CD8-positive, alpha-beta memory T cell (primary cell): ENCODE measurements around the gene IL15. TPM values are rescaled to one million over a fixed set of nuclear protein-coding genes. Genes with fewer than 3 reads are reported as not detected.

Experiments
- CTCF ChIA-PET: fragments of 350-600 bp; sonication (Branson Sonifier 250); formaldehyde crosslinking; loops from one replicate; lab custom pipeline; 2021; ENCODE audit warnings: antibody characterized with exemption; lab: Charles Lee
- POLR2A ChIA-PET: fragments of 350-600 bp; sonication (Branson Sonifier 250); formaldehyde crosslinking; loops from one replicate; lab custom pipeline; 2021; ENCODE audit warnings: antibody characterized with exemption; lab: Charles Lee
- DNase-seq, 5 donors: peaks; one replicate each; pipeline versions ENCODE4 v3.0.0 to v3.0.0-alpha.2; 2020 to 2022; ENCODE audit warnings: mixed read lengths in 1 of 5
- H3K27ac ChIP-seq: one replicate; pipeline ENCODE4 v1.7.0; 2013; ENCODE audit warnings: low read depth, mild to moderate bottlenecking, low read length, moderate library complexity
- H3K27me3 ChIP-seq: 2 replicates; pipeline ENCODE4 v1.7.0; 2013; ENCODE audit warnings: low read length, mild to moderate bottlenecking; ENCODE audit not compliant: insufficient read depth, poor library complexity, severe bottlenecking
- H3K36me3 ChIP-seq: 2 replicates; pipeline ENCODE4 v1.7.0; 2013; ENCODE audit warnings: mild to moderate bottlenecking, low read length, moderate library complexity; ENCODE audit not compliant: insufficient read depth
- H3K4me1 ChIP-seq: 2 replicates; pipeline ENCODE4 v1.7.0; 2013; ENCODE audit warnings: mild to moderate bottlenecking, low read length, moderate library complexity; ENCODE audit not compliant: insufficient read depth
- H3K4me3 ChIP-seq: 2 replicates; pipeline ENCODE4 v1.7.0; 2013; ENCODE audit warnings: mild to moderate bottlenecking, low read length
- H3K9me3 ChIP-seq: 2 replicates; pipeline ENCODE4 v1.7.0; 2013; ENCODE audit warnings: mild to moderate bottlenecking, low read length
- H3K27ac Mint-ChIP-seq, 8 donors: one replicate each; pipeline ENCODE4 v1.8.0; 2020 to 2021; ENCODE audit warnings: mixed read lengths in 8 of 8, mild to moderate bottlenecking in 6 of 8, inconsistent platforms in 3 of 8, moderate library complexity in 3 of 8
- H3K27me3 Mint-ChIP-seq, 2 donors: one replicate each; pipeline ENCODE4 v1.8.0; 2020 to 2021; ENCODE audit warnings: mixed read lengths in 2 of 2, mild to moderate bottlenecking in 1 of 2, moderate library complexity in 1 of 2
- H3K36me3 Mint-ChIP-seq, 3 donors: one replicate each; pipeline ENCODE4 v1.8.0; 2020 to 2021; ENCODE audit warnings: mixed read lengths in 3 of 3, inconsistent platforms in 1 of 3, mild to moderate bottlenecking in 1 of 3
- H3K4me1 Mint-ChIP-seq, 3 donors: one replicate each; pipeline ENCODE4 v1.8.0; 2020 to 2021; ENCODE audit warnings: mixed read lengths in 3 of 3, inconsistent platforms in 1 of 3, mild to moderate bottlenecking in 1 of 3
- H3K4me3 Mint-ChIP-seq, 7 donors: one replicate each; pipeline ENCODE4 v1.8.0; 2020 to 2021; ENCODE audit warnings: mixed read lengths in 7 of 7, mild to moderate bottlenecking in 6 of 7, moderate library complexity in 4 of 7, inconsistent platforms in 2 of 7
- H3K9me3 Mint-ChIP-seq, 5 donors: one replicate each; pipeline ENCODE4 v1.8.0; 2020 to 2022; ENCODE audit warnings: mixed read lengths in 5 of 5, mild to moderate bottlenecking in 3 of 5, moderate library complexity in 2 of 5, inconsistent platforms in 1 of 5
- polyA plus RNA-seq: library from polyadenylated mRNA; unstranded; fragments of 300-500 nt; fragmentation: Illumina TruSeq; gene quantifications from one replicate; pipeline ENCODE4 v1.2.3, GENCODE V29; 2021
- total RNA-seq, 2 experiments: library from RNA; stranded (reverse); gene quantifications; one replicate each; pipeline ENCODE4 v1.2.3, GENCODE V29; 2021

IL15 gene
- total and polyA plus RNA-seq, 3 experiments from 2014 or later = 0.70 to 3.8 (median 1.0) TPM

DNA sequence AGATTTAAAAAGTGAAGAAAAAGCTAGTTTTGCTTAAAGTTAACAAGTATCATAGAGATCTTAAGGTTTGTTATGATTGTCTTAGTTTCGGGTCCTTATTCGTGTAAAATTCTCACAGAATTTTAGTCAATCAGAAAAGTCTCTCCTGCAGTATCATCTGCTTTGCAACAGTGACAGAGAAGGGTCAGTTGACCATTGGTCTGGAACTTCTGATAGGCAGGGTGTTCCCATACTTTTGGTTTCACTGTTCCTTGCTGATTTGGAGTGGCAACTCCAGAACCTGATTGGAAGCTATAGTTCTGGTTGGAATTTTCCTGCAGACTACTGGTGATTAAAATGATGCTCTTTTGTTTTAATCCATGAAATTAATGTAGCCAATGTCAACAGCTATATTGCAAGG lies 1.8 kb downstream of the IL15 start:
- Mint-ChIP-seq H3K36me3 (peaks cover 0 to 8% (median 0%) of the 10 kb centered on the region in 3 donors), H3K4me3 (peak overlapping the region in 6 of 7 donors; percentile 13 to 100 (median 63)), H3K27ac (peak overlapping the region in 2 of 8 donors; percentile 8 to 17), H3K4me1 (peaks cover 29 to 42% (median 40%) of the 10 kb centered on the region in 3 donors), H3K9me3 (no peaks in the 10 kb centered on the region), H3K27me3 (peaks cover 0 to 5% of the 10 kb centered on the region in 2 donors)
- no peaks in the 10 kb centered on the region for H3K27me3 ChIP-seq
- no peaks in the 10 kb centered on the region for H3K4me1 ChIP-seq
- POLR2A ChIA-PET = no interaction called here
- CTCF ChIA-PET = interaction anchor here (2.6 kb wide), 1 partner anchor 9 kb away, joined by 7 read pairs; no protein-coding TSS in a partner anchor
- DNase-seq = no peak
- H3K36me3 ChIP-seq = no peaks in the 10 kb centered on the region
- no peak overlapping the region for H3K27ac ChIP-seq
- H3K4me3 ChIP-seq = no peak overlapping the region
- no peaks in the 10 kb centered on the region for H3K9me3 ChIP-seq

GRCh38 chr4:141640696-141641095 lies 4.3 kb downstream of the IL15 start:
- Histone ChIP-seq H3K27ac (no peak overlapping the region), H3K9me3 (no peaks in the 10 kb centered on the region), H3K36me3 (no peaks in the 10 kb centered on the region), H3K4me3 (no peak overlapping the region), H3K4me1 (no peaks in the 10 kb centered on the region), H3K27me3 (no peaks in the 10 kb centered on the region)
- DNase-seq = no peak
- H3K27ac Mint-ChIP-seq = no peak overlapping the region
- H3K4me3 Mint-ChIP-seq = no peak overlapping the region
- H3K36me3 Mint-ChIP-seq = peaks cover 0 to 8% (median 3%) of the 10 kb centered on the region in 3 donors
- H3K9me3 Mint-ChIP-seq = no peaks in the 10 kb centered on the region
- CTCF ChIA-PET = no interaction called here
- peaks cover 33 to 50% (median 49%) of the 10 kb centered on the region in 3 donors for H3K4me1 Mint-ChIP-seq
- H3K27me3 Mint-ChIP-seq = peaks cover 0 to 5% of the 10 kb centered on the region in 2 donors
- POLR2A ChIA-PET = no interaction called here

- peaks cover 0 to 3% (median 2%) of the 10 kb centered on the region in 3 donors for H3K36me3 Mint-ChIP-seq
- no peaks in the 10 kb centered on the region for H3K9me3 ChIP-seq
- no peaks in the 10 kb centered on the region for H3K27me3 ChIP-seq
- peaks cover 28 to 48% (median 48%) of the 10 kb centered on the region in 3 donors for H3K4me1 Mint-ChIP-seq
- no peak overlapping the region for H3K27ac Mint-ChIP-seq
- CTCF ChIA-PET = no interaction called here
- H3K4me3 ChIP-seq = no peak overlapping the region
- peaks cover 0 to 3% of the 10 kb centered on the region in 2 donors for H3K27me3 Mint-ChIP-seq
- POLR2A ChIA-PET = no interaction called here
- no peaks in the 10 kb centered on the region for H3K4me1 ChIP-seq
- H3K9me3 Mint-ChIP-seq = no peaks in the 10 kb centered on the region
- DNase-seq = no peak
- no peak overlapping the region for H3K4me3 Mint-ChIP-seq
- H3K36me3 ChIP-seq = no peaks in the 10 kb centered on the region
- no peak overlapping the region for H3K27ac ChIP-seq
Measured at GRCh38 chr4:141642063-141642462, 5.7 kb downstream of the IL15 start.

DNA sequence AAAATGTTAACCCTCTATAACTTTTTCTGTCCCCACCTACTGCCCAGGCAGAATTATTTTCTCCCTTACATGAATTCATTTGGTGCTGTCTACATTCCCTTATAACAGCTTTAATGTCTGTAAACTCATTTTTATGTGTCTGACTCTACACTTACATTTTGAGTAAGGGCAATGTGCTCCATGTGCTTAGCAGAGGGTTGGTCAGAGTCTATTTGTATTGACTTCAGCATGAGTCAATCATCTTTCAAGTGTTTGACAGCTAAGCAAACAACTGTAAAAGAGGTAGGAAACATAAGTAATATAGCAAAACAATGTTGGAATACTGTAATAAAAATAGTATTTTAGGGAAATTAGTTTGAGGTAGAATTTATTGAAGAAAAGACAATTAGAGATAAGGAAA lies 6.3 kb downstream of the IL15 start:
- Mint-ChIP-seq H3K4me1 (peaks cover 25 to 46% (median 45%) of the 10 kb centered on the region in 3 donors), H3K36me3 (peaks cover 0 to 3% (median 0%) of the 10 kb centered on the region in 3 donors), H3K27me3 (peaks cover 0 to 1% of the 10 kb centered on the region in 2 donors), H3K9me3 (no peaks in the 10 kb centered on the region), H3K4me3 (no peak overlapping the region), H3K27ac (no peak overlapping the region)
- Histone ChIP-seq H3K36me3 (no peaks in the 10 kb centered on the region), H3K4me3 (no peak overlapping the region), H3K27me3 (no peaks in the 10 kb centered on the region), H3K27ac (no peak overlapping the region), H3K4me1 (no peaks in the 10 kb centered on the region), H3K9me3 (no peaks in the 10 kb centered on the region)
- no peak for DNase-seq
- POLR2A ChIA-PET = no interaction called here
- CTCF ChIA-PET = no interaction called here

GRCh38 chr4:141643557-141643956 lies 7.2 kb downstream of the IL15 start:
- Histone ChIP-seq H3K4me1 (no peaks in the 10 kb centered on the region), H3K4me3 (no peak overlapping the region), H3K36me3 (no peaks in the 10 kb centered on the region), H3K27me3 (no peaks in the 10 kb centered on the region), H3K9me3 (no peaks in the 10 kb centered on the region), H3K27ac (no peak overlapping the region)
- CTCF ChIA-PET = no interaction called here
- H3K4me1 Mint-ChIP-seq = peaks cover 18 to 42% (median 40%) of the 10 kb centered on the region in 3 donors
- H3K27me3 Mint-ChIP-seq = no peaks in the 10 kb centered on the region
- H3K36me3 Mint-ChIP-seq = peaks cover 0 to 3% (median 0%) of the 10 kb centered on the region in 3 donors
- H3K4me3 Mint-ChIP-seq = no peak overlapping the region
- POLR2A ChIA-PET = no interaction called here
- H3K27ac Mint-ChIP-seq = peak overlapping the region in 2 of 8 donors; percentile 8 to 26
- no peak for DNase-seq
- H3K9me3 Mint-ChIP-seq = no peaks in the 10 kb centered on the region

DNA sequence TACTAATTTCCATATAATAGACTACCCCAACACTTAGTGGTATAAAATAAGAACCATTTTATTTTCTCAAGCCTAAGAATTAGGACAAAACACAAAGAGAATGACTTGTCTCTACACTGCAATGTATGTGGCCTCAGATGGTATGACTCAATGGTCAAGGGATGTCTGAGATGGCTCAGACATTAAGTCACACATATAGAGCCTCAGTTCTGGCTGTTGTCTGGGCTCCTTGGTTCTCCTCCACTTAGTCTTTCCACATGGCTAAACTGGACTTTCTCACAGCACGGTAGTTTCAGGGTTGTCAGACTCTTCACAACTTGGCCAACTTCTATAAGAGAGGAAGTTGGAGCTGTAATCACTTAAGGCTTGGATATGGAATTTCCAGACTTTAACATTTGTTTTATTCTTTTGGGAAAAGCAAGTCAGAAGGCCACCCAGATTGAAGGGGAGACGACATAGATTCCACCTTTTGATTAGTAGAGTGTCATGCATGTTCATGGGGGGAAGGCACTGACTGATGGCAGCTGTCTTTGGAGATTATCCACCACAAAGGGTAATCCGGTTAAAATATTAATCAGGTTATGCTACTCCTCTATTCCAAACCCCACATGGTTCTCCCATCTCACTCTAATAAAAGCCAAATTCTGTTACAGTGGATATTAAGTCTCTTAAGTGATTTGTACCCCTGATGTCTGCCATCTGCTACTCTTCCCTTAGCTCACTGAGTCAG lies 9.4 kb downstream of the IL15 start:
- no peaks in the 10 kb centered on the region for H3K9me3 Mint-ChIP-seq
- Histone ChIP-seq H3K4me3 (no peak overlapping the region), H3K27ac (no peak overlapping the region), H3K9me3 (no peaks in the 10 kb centered on the region), H3K27me3 (no peaks in the 10 kb centered on the region), H3K4me1 (no peaks in the 10 kb centered on the region), H3K36me3 (no peaks in the 10 kb centered on the region)
- peaks cover 13 to 26% (median 24%) of the 10 kb centered on the region in 3 donors for H3K4me1 Mint-ChIP-seq
- H3K27me3 Mint-ChIP-seq = no peaks in the 10 kb centered on the region
- H3K27ac Mint-ChIP-seq = peak overlapping the region in 1 of 8 donors; percentile 9
- CTCF ChIA-PET = no interaction called here
- H3K36me3 Mint-ChIP-seq = peaks cover 0 to 3% (median 0%) of the 10 kb centered on the region in 3 donors
- DNase-seq = no peak
- H3K4me3 Mint-ChIP-seq = no peak overlapping the region
- POLR2A ChIA-PET = no interaction called here

DNA sequence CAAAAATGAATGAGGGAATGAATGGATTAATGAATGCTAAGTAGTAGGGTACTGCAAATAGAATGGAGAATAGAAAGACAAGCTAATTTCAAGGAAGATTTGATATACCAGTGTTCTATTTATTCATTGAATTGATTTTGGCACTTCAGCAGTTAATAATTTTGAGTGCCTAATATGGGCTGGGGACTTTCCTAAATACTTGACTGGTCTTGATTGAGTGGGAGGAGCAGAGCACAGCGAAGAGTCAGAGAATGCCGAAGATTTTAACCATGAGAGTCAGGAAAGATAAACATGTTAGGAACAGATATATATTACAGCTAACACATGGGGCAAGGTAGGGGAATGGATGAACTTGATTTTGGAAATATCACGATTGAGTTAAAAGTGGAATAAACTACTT lies 10.6 kb downstream of the IL15 start:
- no peaks in the 10 kb centered on the region for H3K9me3 Mint-ChIP-seq
- no peaks in the 10 kb centered on the region for H3K4me1 ChIP-seq
- H3K36me3 ChIP-seq = no peaks in the 10 kb centered on the region
- H3K27me3 ChIP-seq = no peaks in the 10 kb centered on the region
- ChIA-PET CTCF (interaction anchor here (2.0 kb wide), 1 partner anchor 8 kb away, joined by 7 read pairs; no protein-coding TSS in a partner anchor), POLR2A (no interaction called here)
- H3K36me3 Mint-ChIP-seq = peaks cover 0 to 3% (median 0%) of the 10 kb centered on the region in 3 donors
- H3K4me3 ChIP-seq = no peak overlapping the region
- no peak for DNase-seq
- no peaks in the 10 kb centered on the region for H3K9me3 ChIP-seq
- no peak overlapping the region for H3K27ac Mint-ChIP-seq
- H3K4me3 Mint-ChIP-seq = no peak overlapping the region
- no peak overlapping the region for H3K27ac ChIP-seq
- no peaks in the 10 kb centered on the region for H3K27me3 Mint-ChIP-seq
- H3K4me1 Mint-ChIP-seq = peaks cover 16 to 26% (median 25%) of the 10 kb centered on the region in 3 donors

DNA sequence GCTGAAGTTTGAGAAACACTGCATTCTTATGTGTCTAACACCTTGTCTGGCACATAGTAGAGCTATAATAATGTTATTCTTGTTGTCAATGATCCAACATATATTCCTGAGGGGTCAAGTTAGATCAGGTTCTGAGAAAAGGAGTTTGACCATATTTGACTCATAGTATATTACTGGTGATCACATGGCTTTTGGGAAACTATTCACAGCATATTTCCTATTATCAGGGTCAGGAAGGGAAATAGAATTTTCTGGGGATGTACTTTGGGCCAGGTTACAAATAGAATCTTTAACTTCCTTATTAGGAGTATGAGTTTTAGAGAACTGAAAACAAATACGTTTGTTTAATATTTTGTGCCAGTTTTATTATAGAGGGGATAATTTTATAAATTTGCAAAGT lies 11.6 kb downstream of the IL15 start:
- H3K36me3 Mint-ChIP-seq = peaks cover 0 to 3% (median 0%) of the 10 kb centered on the region in 3 donors
- Histone ChIP-seq H3K9me3 (no peaks in the 10 kb centered on the region), H3K4me3 (no peak overlapping the region), H3K27me3 (no peaks in the 10 kb centered on the region), H3K36me3 (no peaks in the 10 kb centered on the region), H3K4me1 (no peaks in the 10 kb centered on the region), H3K27ac (no peak overlapping the region)
- peak overlapping the region in 2 of 8 donors; percentile 5 to 52 for H3K27ac Mint-ChIP-seq
- DNase-seq = no peak
- no peaks in the 10 kb centered on the region for H3K9me3 Mint-ChIP-seq
- POLR2A ChIA-PET = no interaction called here
- peaks cover 16 to 32% (median 31%) of the 10 kb centered on the region in 3 donors for H3K4me1 Mint-ChIP-seq
- no peak overlapping the region for H3K4me3 Mint-ChIP-seq
- CTCF ChIA-PET = interaction anchor here (2.0 kb wide), 1 partner anchor 9 kb away, joined by 7 read pairs; no protein-coding TSS in a partner anchor
- no peaks in the 10 kb centered on the region for H3K27me3 Mint-ChIP-seq
